ENCODE measurements around the gene XPNPEP3. TPM values are rescaled to one million over a fixed set of nuclear protein-coding genes. Genes with fewer than 3 reads are reported as not detected.

XPNPEP3 gene
- total RNA-seq, 1 donor from 2014 or later: 25.7 TPM

GRCh38 chr22:40973144-40973543 lies 116.2 kb downstream of the XPNPEP3 start:
- intact Hi-C loops (cut with micrococcal nuclease): no loop called here
- no peak for ATAC-seq
- DNase-seq: no peak

GRCh38 chr22:40975366-40975765 lies 118.4 kb downstream of the XPNPEP3 start:
- DNase-seq (no peak), ATAC-seq (no peak)
- intact Hi-C loops (cut with micrococcal nuclease): no loop called here

- intact Hi-C loops (cut with micrococcal nuclease): no loop called here
- ATAC-seq (no peak), DNase-seq (no peak)
Measured at GRCh38 chr22:40976866-40977700, 120.1 kb downstream of the XPNPEP3 start.

- DNase-seq: no peak
- no peak for ATAC-seq
- intact Hi-C loops (cut with micrococcal nuclease): no loop called here
Measured at GRCh38 chr22:40979198-40979597, 122.2 kb downstream of the XPNPEP3 start.

- DNase-seq (no peak), ATAC-seq (no peak)
- intact Hi-C loops (cut with micrococcal nuclease): no loop called here
Measured at GRCh38 chr22:40979871-40980270, 122.9 kb downstream of the XPNPEP3 start.

Small RNAs within 50 kb of the gene (microRNA-seq; reads per million reads assigned to microRNA genes)
- not detected for gene MIR4766 (ENCODE audit: borderline number of aligned reads)

Other genes starting within 250 kb of the XPNPEP3 start
- 32.5 TPM for gene MRTFA, start 220.4 kb upstream of the XPNPEP3 start, total RNA-seq
- 1.4 TPM for gene MCHR1, start 177.7 kb upstream of the XPNPEP3 start, total RNA-seq
- gene SLC25A17, start 37.8 kb upstream of the XPNPEP3 start, total RNA-seq: 3.3 TPM
- gene ST13, start 509 bp upstream of the XPNPEP3 start, total RNA-seq: 222 TPM
- gene DNAJB7, start 5.0 kb downstream of the XPNPEP3 start, total RNA-seq: not detected
- 65.9 TPM for gene RBX1, start 94.2 kb downstream of the XPNPEP3 start, total RNA-seq
- gene EP300, start 235.4 kb downstream of the XPNPEP3 start, total RNA-seq: 30.5 TPM